Measurements from ENCODE around the gene ZNF784.

ZNF784 gene

GRCh38 chr19:55656552-55656951 is 32.2 kb upstream of the ZNF784 start:
- DNase-seq: no peak

DNA sequence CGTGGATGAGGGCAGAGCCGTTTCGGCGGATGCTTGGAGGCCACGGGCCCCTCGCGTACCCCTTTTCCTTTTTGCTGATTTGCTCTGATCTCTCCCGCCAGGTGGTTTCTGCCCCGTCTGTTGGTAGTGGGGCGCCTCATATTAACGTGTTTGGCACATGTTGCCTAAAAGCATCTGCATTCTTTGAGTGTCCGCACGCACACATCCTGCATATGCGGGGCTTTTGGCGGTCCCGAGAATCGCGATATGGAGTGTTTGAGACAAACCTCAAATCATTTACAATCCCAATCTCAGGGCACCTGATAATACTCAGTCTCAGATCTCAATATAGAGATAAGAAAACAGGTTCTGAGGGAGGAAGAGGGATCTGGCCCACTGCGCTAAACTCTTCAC is 31.3 kb upstream of the ZNF784 start:
- DNase-seq: no peak

- DNase-seq: peak; percentile 31
Observed at GRCh38 chr19:55654868-55655647, 30.7 kb upstream of the ZNF784 start, which contains the start of gene U2AF2. Gene U2AF2 (plus strand): TSS chr19:55655035. CDS start chr19:55655105, 70 bp downstream.

GRCh38 chr19:55654323-55654867 is 30.0 kb upstream of the ZNF784 start:
- DNase-seq: peak; percentile 98

GRCh38 chr19:55653651-55654322 is 29.4 kb upstream of the ZNF784 start:
- peak; percentile 97 for DNase-seq

DNA sequence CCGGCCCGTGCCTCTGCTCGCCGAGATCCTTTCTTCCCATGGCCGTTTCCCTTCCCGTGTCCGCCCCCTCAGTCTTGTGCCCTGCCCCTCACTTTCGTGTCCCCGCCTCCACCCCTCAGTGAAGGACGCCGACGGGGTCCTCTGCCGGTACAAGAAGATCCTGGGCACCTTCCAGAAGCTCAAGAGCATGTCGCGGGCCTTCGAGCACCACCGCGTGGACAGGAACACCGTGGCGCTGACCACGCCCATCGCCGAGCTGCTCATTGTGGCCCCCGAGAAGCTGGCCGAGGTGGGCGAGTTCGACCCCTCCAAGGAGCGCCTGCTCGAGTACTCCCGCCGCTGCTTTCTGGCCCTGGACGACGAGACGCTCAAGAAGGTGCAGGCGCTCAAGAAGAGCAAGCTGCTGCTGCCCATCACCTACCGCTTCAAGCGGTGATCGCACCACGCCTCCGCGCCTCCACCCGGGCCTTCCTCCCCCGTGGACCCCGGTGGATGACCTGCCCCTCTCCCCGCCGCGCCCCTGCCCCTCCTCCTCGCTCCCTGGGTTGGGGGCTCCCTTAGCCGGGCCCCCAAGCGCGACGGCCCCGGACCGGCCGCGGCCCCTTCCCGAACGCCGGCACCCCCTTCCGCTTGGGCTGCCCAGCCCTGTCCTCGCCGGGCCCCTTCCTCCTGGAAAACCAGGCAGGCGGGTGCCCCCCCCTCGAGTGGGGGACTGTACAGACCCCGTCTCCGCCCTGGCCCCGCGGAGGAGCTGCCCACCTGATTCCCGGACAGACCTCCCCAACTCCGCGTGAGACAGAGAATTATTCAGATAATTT is 28.2 kb upstream of the ZNF784 start:
- no peak for DNase-seq

- DNase-seq: no peak
Observed at GRCh38 chr19:55651236-55651635, 26.9 kb upstream of the ZNF784 start.

DNA sequence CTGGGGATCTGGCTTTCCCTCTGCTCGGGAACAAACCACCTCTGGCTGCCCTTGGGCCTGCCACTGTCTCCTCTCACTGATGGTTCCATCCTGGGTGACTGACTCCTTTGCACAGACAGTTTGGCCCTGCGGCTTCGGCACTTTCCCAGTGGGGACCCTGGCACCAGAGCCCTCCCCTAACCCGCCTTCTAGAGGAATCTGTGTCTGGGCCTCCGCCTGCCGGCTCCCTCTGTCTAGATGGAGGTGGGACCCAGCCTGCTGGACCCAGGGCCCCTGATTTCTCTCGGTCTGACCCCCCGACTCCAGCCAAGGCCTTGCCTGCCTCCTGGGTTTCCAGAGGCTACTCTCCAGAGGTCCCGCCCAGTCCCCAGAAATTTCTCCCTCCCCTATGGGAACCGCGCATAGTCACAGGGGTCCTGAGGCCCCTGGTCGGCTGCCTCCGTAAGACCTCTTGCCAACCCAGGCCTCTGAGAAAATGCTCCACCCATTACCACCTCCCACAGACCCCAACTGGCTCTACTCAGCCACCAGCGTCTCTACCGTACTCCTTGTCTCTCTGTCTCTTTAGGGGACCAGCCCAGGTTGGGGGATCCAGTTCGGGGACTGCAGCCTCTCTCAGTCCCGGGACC is 26.4 kb upstream of the ZNF784 start:
- DNase-seq: no peak

GRCh38 chr19:55650126-55650557 is 25.8 kb upstream of the ZNF784 start:
- no peak for DNase-seq

- no peak for DNase-seq
Observed at GRCh38 chr19:55649268-55650125, 25.1 kb upstream of the ZNF784 start.

DNA sequence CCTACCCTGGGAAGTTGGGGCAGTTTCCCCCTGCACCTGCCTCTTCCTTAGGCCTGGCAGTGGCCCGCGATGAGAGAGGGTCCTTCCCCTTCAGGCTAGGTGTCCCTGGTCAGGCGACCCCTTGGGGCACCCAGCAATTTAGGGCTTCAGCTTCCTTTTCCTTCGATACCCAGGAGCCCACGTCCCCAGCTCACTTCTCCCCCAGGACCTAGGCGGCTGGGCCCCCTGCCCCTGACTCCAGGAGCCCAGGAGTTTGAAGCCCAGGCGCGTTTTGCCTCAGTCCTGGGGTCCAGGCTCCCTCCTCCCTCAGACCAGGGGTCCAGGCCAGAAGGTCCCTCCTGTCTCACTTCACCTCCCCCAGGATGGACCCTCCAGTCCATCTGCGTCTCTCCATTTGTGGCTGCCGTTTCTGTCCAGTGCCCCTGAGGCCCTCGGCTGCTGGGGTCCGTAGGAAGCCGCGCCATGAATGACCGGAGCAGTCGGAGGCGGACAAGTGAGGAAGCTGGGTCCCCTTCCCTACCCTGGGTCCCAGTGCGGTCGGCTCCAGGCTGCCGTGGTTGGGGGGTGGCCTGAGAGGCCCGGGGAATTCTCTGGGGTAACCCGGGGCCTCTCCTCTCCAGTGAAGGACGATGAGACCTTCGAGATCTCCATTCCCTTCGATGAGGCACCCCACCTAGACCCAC is 24.4 kb upstream of the ZNF784 start:
- no peak for DNase-seq

DNA sequence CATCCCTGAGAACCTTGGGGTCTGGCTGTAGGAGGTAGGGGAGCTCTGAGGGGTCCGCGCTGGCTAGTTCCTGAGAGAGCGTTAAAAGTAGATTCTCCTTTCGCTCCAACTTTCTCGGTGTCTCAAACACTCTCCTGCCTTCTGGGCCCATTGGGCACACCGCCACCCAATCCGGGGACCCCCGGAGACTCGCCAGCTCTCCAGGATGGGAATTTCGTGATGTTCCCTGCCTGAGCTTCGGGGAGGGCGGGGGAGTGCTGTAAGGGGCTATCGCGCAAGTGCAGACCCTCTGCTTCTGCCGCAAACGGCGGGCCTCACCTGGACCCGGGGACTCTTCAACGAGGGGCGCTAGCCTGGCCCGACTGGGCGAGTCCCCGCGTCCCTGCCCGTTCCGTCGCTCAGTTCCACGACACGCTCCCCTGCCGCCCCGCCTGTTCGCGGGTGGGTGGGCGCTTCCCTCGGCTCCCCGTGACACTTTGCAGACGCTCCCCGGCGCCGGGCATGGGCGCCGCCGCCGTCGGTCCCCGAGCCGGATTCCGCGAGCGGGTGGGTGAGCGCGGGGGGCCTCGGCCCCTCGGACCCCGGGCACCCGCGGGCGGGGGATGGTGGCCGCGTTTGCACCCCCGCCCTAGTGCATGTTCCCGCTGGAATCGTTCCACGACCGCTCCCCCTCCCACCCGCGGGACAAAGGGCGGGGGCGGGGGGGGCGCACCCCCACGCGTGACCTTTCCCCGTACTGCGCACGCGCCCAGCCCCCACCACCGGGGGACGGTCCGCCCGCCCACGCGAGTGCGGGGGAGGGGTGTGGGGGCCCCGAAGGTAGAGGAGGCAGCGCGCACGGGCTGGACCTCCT is 23.6 kb upstream of the ZNF784 start, which contains the start of gene CCDC106:
Gene CCDC106, plus strand, starts transcription at position 481 of the 853 bp plus-strand sequence. CDS start 835 bp downstream, outside the sequence.
- no peak for DNase-seq

GRCh38 chr19:55646889-55647731 is 22.7 kb upstream of the ZNF784 start:
- DNase-seq: no peak

GRCh38 chr19:55645512-55645881 is 21.1 kb upstream of the ZNF784 start:
- no peak for DNase-seq

- DNase-seq: no peak
Observed at GRCh38 chr19:55644842-55645511, 20.6 kb upstream of the ZNF784 start.

GRCh38 chr19:55644191-55644833 is 19.9 kb upstream of the ZNF784 start:
- no peak for DNase-seq

DNA sequence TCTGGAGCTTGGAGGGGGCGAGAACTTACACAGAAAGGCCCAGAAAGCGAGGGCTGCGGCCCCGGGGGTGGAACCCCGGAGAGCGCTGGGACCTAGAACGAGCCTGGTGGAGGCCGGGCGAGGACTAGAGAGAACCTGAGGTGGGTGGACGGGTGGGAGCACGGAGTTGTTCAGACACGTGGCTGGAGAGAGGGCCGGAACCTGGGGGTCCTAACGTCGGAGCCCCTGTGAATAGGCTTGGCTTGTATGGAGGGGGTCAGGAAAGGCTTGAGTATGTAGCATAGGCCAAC is 19.5 kb upstream of the ZNF784 start:
- no peak for DNase-seq

Measured in NCI-H1436 treated with DMSO at 0.1 percent for 48 hours (cell line).